Endothelial cell (in vitro differentiated cells): ENCODE measurements around the gene SYCE3. TPM values are rescaled to one million over a fixed set of nuclear protein-coding genes. Genes with fewer than 3 reads are reported as not detected.

Experiments used
- DNase-seq: peaks from one replicate; pipeline ENCODE4 v3.0.0; 2021; ENCODE audit warnings: low spot score
- H3K27ac Mint-ChIP-seq: one replicate; pipeline ENCODE4 v1.8.0; 2021; ENCODE audit warnings: mixed read lengths, inconsistent platforms; ENCODE audit not compliant: unreplicated experiment
- H3K27me3 Mint-ChIP-seq: one replicate; pipeline ENCODE4 v1.8.0; 2021; ENCODE audit warnings: mild to moderate bottlenecking, moderate library complexity, mixed read lengths, inconsistent platforms; ENCODE audit not compliant: unreplicated experiment
- H3K36me3 Mint-ChIP-seq: one replicate; pipeline ENCODE4 v1.8.0; 2021; ENCODE audit warnings: mild to moderate bottlenecking, low read depth, mixed read lengths, inconsistent platforms; ENCODE audit not compliant: unreplicated experiment
- H3K4me1 Mint-ChIP-seq: one replicate; pipeline ENCODE4 v1.8.0; 2021; ENCODE audit warnings: mild to moderate bottlenecking, mixed read lengths, inconsistent platforms; ENCODE audit not compliant: unreplicated experiment
- H3K4me3 Mint-ChIP-seq: one replicate; pipeline ENCODE4 v1.8.0; 2021; ENCODE audit warnings: mild to moderate bottlenecking, mixed read lengths, inconsistent platforms; ENCODE audit not compliant: unreplicated experiment
- H3K9me3 Mint-ChIP-seq: one replicate; pipeline ENCODE4 v1.8.0; 2021; ENCODE audit warnings: mixed read lengths, inconsistent platforms; ENCODE audit not compliant: unreplicated experiment
- CTCF ChIP-seq: fragments of 200-600 bp; sonication (generic); IDR thresholded peaks from one replicate; pipeline ENCODE4 v1.5.0; 2021; ENCODE audit warnings: antibody characterized with exemption; ENCODE audit not compliant: unreplicated experiment
- total RNA-seq: library from RNA; stranded (reverse); fragmentation: NEBNext Ultra II Directional; extraction: Animal tissue kit (Norgen Biotek cat#: 25700); gene quantifications from one replicate; pipeline ENCODE4 v1.2.1, GENCODE V29; 2021; ENCODE audit not compliant: unreplicated experiment

Gene SYCE3
- total RNA-seq, 1 donor from 2014 or later: not detected

GRCh38 chr22:50517495-50518260, 45.0 kb downstream of the SYCE3 start:
- Mint-ChIP-seq H3K36me3 (peaks cover 17% of the 10 kb centered on the region), H3K27ac (no peak overlapping the region), H3K4me3 (no peak overlapping the region), H3K9me3 (no peaks in the 10 kb centered on the region), H3K27me3 (peaks cover 4% of the 10 kb centered on the region), H3K4me1 (peaks cover 2% of the 10 kb centered on the region)
- no peak for TF ChIP-seq CTCF
- DNase-seq: no peak

GRCh38 chr22:50516891-50517290, 45.8 kb downstream of the SYCE3 start:
- H3K36me3 Mint-ChIP-seq: peaks cover 17% of the 10 kb centered on the region
- peaks cover 6% of the 10 kb centered on the region for H3K4me1 Mint-ChIP-seq
- peaks cover 4% of the 10 kb centered on the region for H3K27me3 Mint-ChIP-seq
- H3K4me3 Mint-ChIP-seq: no peak overlapping the region
- H3K27ac Mint-ChIP-seq: no peak overlapping the region
- no peak for TF ChIP-seq CTCF
- DNase-seq: no peak
- H3K9me3 Mint-ChIP-seq: no peaks in the 10 kb centered on the region

GRCh38 chr22:50516068-50516467, 46.7 kb downstream of the SYCE3 start:
- no peak for DNase-seq
- H3K4me3 Mint-ChIP-seq: no peak overlapping the region
- no peak overlapping the region for H3K27ac Mint-ChIP-seq
- peaks cover 6% of the 10 kb centered on the region for H3K4me1 Mint-ChIP-seq
- no peaks in the 10 kb centered on the region for H3K9me3 Mint-ChIP-seq
- TF ChIP-seq CTCF: no peak
- peaks cover 15% of the 10 kb centered on the region for H3K36me3 Mint-ChIP-seq
- peaks cover 4% of the 10 kb centered on the region for H3K27me3 Mint-ChIP-seq

- H3K27ac Mint-ChIP-seq: no peak overlapping the region
- no peak for TF ChIP-seq CTCF
- no peak overlapping the region for H3K4me3 Mint-ChIP-seq
- no peaks in the 10 kb centered on the region for H3K9me3 Mint-ChIP-seq
- H3K36me3 Mint-ChIP-seq: peaks cover 4% of the 10 kb centered on the region
- H3K27me3 Mint-ChIP-seq: peaks cover 11% of the 10 kb centered on the region
- DNase-seq: no peak
- H3K4me1 Mint-ChIP-seq: peaks cover 19% of the 10 kb centered on the region
Observed at GRCh38 chr22:50513175-50513574, 49.5 kb downstream of the SYCE3 start.

- H3K36me3 Mint-ChIP-seq: no peaks in the 10 kb centered on the region
- no peak for TF ChIP-seq CTCF
Observed at GRCh38 chr22:50508897-50509296, 53.8 kb downstream of the SYCE3 start.

More at GRCh38 chr22:50508897-50509296, 53.8 kb downstream of the SYCE3 start:
- Mint-ChIP-seq H3K27me3 (peaks cover 10% of the 10 kb centered on the region), H3K4me1 (peaks cover 20% of the 10 kb centered on the region), H3K9me3 (no peaks in the 10 kb centered on the region), H3K27ac (peak overlapping the region; percentile 84), H3K4me3 (peak overlapping the region; percentile 94)
- DNase-seq: no peak
